ENCODE results near the gene ZNF503.

ZNF503 gene

DNA sequence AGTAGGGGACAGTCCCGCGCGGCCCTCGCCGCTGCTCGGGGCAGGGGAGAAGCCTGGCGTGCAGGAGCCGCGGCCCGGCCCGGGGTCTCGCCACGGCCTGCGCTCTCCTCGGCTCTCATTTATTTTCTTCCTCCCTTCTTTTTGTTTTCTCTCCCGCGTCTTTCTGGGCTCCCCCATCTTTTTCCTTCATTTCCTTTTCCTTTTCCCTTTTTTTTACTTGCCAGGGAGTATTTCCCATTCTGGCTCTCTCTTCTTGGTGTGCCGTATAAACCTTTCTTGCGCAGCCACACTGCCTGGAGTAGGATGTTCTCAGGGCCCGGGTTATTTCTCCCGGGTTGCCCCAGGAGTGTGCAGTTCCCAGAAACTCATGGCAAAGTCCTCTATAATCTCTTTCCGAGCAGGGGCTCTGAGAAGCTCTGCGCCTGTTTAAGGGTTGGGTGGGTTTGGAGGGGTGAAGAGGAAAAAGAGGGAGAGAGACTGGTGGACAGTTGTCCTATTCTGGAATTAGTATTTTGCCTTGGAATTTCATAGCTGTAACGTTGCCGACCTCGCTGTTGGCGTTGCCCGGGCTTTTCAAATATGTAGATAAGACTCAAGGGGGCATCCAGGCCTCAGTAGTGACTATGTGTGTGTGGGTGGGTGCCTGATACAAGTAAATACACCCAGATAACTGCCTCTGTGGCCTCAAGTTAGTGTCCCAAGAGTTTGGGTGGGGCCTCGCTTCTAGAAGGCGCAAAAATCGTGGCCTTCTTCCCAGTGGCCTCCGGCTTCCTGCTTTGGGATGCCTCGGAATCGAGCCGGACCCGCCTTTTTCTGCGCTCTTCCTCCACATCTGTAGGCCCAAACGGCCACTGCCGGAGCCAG is 4.3 kb upstream of the ZNF503 start:
- no peak for DNase-seq

DNA sequence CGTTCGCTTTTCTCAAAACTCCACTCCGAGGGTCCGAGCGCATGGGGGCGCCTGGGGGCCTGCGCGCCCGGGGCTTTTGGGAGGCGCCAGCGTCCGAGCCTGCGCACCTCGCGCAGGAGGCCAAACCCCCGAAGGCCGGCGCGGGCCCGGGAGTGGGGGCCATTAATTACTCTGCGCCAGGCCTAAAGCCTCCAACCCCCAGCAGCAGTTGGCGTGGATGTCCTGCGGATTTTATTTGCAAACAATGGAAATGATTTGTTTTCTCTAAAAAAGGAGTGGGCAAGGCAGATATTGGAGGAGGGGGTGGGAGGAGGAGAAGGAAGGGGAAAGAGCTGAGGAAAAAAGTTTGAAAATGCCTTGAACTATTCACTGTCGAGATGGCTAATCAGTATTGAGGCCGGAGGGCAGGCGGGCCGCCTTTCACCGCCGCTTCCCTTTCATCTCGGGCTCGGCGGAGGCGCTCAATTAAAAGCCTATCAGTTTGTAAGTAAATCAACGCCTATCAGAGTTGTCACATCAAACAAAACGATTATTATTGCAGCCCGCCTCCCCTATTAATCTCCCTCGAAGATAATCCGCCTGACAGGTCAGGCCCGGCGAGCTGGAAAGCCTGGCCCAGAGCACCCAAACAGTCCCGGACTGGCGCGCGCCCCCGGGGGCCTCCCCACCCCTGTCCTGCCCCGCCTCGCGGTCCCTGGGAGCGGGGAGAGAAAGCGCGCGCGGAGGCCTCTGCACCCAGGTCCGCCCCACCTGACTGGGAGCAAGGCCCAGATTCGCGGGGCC is 3.4 kb upstream of the ZNF503 start:
- no peak for DNase-seq

GRCh38 chr10:75403939-75404814 is 2.6 kb upstream of the ZNF503 start:
- no peak for DNase-seq

DNA sequence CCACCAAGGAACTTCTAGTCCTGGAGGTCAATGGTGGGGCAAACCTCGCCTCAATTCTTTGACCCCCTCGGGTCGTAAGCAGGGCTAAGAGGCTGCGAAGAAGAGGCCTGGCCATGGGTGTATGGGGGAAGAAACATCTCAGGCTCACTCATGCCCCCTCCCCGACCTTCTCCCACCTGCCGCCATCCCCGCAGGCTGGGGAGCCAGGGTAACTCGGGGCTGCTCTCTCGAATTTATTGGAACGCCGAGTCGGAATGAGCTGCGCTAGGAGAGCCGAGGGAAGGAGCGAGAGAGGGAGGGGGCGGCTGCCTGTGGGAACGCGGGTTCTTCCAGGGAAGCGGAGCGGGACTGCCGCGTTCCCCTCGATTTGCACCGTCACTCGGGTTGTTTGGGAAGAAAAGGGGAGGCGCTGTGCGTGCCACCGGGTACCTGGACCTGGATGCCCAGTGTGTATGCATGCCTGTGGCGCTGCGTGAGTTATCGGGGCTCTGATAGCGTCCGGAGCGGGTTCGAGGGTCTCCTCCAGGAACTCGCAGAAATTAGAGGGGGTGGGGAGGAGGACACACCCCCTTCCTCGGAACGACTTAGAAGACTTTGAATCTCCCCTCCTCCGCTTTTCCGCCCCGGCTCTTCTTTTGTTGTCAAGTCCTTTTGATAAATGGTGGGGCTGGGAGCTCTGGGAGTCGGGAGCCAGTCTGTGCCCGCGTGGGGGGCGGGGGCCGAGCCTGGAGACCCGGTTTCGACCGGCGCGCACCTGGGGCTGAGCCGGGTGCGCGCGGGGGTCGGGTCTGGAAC is 1.8 kb upstream of the ZNF503 start:
- DNase-seq: no peak

GRCh38 chr10:75402486-75403143 is 1.1 kb upstream of the ZNF503 start:
- DNase-seq: no peak

DNA sequence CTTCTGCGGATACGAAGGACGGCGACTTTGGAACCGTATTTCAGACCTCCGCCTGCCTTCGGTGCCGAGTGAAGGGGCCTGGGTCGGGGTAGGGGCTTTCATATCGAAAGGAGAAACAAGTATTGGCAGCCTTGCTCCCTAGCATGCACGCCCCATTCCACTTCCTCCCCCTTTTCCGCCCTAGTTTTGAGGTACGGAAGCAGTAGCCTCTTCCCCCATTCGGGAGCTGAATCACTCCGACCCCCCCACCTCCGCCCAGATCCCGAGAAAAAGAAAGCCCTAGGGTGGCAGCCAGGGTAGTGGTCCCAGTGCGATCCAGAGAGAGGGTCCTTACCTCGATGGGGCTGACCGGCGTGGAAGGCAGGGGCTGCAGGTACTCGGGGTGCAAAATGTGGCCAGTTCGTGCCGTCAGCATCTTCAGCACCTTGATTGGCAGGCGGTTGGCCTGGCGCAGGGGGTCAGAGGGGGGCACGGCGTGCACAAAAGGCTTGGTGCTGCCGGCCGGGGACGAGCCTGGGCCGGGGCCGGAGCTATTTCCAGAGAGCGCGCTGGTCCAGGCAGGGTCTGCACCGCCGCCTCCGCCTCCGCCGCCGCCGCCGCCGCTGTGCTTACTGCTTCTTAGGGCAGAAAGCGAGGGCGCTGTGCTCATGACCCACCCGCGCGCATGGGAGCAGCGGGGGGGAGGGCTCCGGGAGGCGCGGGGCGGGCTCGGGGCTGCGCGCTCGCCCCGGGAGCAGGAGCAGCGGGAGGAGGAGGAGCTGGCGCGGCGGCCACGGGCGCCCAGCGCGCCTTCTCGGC is 594 bp downstream of the ZNF503 start:
- DNase-seq: no peak

DNA sequence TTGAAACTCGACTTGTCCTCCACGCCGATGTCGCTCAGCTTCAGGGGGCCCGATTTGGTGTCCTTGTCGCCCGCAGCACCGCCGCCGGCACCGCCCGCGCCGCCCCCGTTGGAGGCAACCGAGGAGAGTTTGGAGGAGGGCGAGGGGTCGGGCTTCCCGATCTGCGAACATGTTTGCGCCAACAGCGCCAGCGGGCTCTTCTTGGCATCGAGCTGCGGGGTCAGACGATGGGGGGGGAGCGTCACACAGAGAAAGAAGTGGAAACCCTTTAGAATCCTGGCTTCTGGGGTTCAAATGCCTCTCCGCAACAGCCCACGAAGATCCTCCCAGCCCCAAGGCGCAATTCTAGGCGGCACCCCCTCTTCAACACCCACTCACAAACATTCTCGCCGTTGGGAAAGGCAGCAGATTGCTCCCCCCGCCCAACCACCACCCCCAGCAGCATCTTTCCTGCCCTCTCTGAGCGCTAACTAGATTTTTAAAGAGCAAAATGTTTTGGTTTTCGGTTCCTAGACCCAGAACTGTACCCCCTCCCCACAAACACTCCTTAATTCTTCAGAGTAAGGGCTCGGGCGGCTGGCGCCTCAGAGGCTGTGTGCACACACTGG is 1.3 kb downstream of the ZNF503 start:
- DNase-seq: no peak

- peak; percentile 28 for DNase-seq
These were observed 2.0 kb downstream of the ZNF503 start for GRCh38 chr10:75399461-75400162.

- DNase-seq: no peak
These were observed 2.7 kb downstream of the ZNF503 start for GRCh38 chr10:75398692-75399460.

- no peak for DNase-seq
These were observed 3.3 kb downstream of the ZNF503 start for GRCh38 chr10:75398200-75398691.

DNA sequence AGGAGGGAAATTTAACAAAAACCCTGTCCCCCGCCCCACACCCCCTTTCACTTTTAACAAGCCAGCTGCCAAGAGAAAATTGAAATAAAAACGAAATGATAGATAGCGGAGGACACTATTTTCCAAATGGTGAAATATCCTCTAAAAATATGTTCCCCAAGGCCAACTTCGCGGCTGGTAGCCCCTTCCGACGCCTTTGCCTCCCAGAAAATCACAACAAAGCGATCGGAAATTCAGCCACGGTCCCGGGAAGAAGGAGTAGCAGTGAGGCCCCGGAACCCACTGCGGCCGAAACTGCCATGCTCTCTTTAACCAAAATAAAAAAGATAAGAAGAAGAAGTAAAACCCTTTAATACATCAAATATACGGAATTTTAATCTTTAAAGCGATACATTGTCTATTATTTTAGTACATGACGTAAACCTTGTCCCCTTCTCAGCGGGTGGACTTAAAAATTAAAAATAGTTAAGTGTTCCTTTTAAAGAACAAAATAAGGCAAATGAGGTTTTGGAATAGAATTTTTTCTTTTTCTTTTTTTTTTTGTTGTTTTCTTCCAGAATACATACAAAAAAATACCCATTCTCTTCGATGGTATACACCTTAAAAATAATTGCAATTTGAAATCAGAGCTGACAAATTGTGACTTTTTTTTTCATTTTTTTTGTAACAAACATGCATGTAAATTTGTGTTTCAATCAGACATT is 3.9 kb downstream of the ZNF503 start:
- DNase-seq: no peak

DNA sequence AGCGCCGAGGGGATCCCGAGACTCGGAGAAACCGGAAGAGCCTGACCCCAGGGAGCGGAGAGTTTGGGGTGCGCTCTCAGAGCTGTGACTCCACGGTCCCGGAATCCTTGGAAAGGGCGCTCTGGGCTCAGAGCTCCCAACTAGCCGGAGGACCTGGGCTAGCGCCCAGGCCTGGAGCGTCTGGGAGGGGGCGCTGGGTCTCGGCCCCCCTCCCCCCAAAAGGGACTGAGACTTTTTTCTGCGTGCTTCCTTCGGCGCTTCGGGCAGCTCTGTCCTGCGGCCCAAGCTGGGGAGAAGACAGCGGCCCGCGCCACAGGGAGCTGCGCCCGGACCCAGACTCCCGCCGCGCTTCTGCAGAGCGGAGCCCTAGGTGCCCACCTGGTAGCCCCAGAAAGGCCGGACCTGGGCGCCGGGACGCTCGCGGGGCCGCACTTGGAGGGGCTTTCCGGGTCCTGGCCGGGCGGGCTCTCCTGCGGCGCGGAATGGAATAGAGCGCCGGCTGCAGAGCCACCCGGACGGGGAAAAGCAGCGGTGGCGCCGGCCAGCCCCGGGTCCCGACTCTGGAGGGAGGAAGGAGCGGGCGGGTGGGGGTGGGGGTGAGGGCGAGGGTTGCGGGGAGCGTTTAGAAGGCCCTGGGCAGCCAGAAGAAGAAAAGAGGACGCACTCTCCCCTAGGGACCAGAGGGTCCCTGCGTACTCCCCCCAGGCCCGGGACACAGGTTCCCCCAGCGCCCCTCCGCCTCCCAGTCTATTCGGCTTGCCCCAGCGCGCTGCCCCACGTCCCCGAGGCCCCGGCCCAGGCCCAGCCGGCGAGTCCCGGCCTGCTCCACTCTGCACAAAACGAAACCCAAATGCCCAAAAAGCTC is 4.7 kb downstream of the ZNF503 start:
- no peak for DNase-seq

DNA sequence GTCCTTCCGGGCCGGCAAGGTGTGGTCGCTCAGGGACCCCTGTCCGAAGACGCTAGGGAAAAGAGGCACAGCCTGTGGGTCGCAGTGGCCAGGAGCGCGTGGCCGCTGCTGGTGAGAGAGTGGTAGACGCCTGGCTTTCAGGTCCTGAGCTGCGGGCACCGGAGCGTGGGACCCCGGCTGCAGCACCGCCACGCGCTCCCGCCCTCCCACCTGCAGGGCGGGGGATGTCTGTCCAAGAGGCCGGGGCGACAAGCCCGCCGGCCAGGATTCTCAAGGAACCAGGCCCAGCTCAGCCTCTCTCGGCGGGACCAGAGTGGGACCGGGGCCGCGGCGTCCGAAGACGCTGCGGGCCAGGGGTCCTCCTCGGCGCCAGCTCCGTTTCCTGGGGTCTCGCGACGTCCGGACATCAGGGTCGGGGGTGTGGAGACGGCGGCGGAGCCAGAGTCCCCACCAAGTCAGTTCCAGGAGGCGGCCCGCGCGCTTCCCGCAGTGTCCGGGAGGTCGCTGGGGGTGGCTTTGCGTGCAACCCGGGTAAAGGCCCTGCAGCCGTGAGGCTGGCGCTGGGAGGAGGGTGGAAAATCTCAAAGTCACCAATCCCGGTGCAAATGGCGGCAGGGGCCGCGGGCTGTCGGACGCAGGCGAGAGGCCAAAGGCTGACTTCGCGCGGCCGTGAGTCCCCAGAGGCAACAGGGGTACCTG is 5.5 kb downstream of the ZNF503 start:
- DNase-seq: no peak

DNA sequence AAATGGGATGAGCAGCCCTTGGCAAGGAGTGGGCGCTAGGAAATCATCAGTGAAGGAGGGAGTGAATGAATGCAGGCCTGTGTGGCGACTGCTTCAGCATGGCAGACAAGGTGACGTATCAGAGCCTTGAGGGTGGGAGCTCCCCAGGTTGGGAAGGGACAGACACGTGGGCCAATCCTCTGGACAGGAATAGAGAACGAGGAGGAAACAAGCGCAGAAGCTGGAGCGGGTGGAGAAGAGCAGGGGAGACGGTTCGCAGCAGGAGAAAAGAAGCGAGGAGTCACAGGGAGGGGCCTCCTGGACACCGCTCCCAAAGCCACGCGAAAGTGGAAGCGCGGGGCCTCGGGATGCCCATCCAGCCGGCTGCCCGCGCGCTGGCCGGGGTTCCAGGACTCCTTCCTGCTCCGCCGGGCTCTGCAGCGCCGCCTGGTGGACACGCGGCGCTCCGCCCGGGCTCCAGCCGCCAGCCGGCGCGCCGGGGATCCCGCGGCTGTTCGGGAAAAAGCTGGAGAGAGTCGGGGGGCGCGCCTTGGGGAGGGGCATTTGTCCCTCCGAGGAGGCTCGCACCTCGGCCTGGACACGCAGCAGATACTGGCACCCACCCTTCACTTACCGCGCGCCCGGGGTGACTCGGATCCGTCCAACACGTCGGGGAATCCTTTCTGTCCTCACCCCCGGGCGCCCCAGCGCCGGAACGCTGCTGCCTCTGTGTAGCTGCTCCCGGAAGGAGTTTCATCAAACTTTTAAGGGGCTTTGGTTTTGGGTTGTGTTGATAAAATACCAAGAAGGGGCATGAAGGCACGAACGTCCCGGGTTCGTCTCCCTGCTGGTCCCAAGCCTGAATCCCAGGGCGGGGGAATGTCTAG is 6.3 kb downstream of the ZNF503 start:
- DNase-seq: no peak

DNA sequence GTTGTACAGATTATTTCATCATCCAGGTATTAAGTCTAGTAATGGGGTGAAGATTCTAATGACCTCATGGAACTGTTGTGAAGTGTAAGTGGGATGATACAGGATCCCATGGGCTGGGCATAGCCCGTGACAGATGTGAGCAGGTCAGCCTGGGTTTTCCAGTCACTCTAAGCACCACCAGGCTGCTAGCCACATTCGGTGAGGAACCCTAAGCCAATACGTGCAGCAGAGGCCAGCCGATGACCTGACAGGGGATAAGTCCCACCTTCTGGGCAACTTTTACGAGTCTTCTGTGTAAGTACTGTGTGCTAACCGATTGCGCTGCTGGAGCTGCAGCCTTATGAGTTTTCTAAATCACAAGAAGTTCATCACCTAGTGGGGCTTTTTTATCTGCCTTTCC is 7.3 kb downstream of the ZNF503 start:
- DNase-seq: no peak
